Suppressor macrophage treated with lipopolysaccharide for 4 hours (primary cell): ENCODE results near the gene RASEF.

Experiments
- DNase-seq: peaks from one replicate; pipeline ENCODE4 v3.0.0-alpha.2; 2020

RASEF gene

DNA sequence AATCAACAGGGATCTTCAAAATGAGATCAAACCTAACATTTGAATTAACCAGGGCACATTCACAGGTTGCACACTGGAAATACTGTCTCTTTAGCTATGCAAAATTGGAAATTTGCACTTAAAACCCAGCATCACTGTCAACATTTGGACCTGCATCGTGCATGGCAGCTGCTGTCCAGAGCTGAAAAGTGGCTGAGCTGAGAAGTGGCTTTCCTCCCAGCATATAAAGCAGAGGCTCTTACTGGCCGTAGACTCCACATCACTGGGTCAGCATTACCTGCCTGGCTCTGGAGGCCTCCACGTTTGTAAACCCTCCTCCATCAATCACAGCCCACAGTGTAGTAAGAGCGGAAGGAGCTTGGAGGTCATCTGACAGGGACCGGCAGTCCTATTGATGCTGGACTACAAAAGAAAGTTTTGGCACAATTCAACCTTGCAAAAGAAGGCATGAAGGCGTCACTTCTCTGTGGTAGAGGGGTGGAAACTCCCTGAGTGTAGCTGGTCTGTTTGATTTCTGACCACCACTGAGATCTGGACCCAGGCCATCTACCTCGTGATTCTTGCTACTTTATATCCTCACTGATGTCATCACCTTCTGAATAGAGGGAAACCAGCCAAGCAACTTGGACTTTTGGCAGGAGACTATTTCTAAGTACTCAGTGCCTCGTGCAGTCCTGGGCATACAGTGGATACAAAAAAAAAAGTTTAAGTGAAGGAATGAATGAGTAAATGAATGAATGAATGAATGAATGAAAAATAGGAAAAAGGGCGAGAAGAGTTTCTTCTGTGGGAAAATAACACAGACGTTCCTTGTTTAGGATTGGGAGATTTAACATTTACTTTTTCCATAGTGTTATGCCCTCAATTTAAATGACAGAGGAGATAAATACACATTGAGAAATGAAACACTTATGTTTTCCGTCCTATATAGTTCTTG lies 14.8 kb downstream of the RASEF start:
- DNase-seq: no peak

DNA sequence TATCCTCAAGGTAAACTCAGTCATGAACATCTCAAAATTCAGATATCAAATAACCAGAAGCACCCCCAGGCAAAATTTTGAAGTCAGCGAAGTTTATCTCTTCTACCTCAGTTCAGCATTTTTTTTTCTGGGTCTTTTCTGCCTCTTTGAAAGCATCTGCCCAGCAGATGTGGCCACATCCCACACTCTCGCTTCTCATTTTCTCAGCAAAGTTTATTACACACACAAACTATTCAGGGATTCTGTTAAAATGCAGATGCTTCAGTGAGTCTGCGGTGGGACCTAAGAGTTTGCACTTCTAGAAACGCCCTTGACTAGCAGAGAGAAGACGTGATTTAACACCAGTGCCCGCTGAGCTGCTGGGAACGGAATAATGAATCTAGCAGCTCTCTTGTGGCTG lies 19.3 kb downstream of the RASEF start:
- DNase-seq: no peak

DNA sequence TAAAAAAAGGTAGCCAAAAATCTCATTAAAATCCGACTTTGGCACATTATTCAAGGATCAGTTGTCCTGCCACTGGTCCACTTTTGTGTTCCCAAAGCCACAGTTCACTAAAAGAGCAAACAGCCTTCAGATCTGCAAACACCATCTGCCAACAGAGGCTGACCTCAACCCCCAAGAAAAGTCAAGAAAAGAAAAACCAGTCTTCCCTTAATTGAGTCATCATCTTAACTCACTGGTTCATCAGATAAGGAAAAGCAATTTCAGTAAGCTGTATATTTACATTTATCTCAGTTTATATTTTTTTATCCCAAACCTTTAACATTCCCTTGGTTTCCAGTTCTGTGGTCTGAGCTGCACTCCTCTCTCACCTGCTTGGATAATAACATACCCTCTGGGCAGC lies 21.2 kb downstream of the RASEF start:
- DNase-seq: no peak

DNA sequence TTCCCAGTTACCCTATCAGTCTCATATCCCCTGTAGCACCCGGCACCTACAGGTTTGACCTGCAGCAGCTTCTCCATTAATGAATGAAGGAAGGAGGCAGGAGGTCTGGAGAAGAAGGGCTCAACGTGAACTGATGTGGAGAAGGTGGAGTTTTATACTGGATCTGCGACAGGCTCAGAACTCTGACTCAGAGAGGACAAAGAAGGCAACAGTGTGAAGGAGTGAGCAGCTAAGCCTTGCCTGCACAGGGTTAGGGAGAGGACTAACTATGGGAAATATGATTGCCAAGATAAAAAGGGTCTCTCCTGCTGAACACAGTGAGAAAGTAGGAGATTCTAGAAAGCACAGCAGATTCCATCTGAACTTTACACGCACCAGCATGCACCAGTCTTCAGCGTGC lies 23.6 kb downstream of the RASEF start:
- no peak for DNase-seq

DNA sequence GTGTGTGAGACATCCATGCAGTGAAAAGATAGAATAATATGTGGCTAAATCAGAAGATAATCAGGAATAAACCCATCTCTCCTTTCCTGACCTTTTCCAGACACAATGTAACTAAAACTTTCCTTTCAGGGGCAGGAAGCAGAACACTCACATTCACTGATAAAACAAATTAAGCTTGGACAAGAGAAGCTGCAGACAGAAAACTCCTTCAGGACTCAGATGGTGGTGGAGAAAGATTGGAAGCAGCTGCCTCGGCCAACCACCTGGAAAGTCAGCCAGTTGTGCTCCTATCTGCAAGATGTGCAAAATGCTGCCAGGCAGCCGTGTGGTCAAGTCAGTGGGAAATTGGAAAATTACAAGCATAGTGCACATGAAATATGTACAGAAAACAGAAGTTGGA lies 26.9 kb downstream of the RASEF start:
- DNase-seq: no peak

DNA sequence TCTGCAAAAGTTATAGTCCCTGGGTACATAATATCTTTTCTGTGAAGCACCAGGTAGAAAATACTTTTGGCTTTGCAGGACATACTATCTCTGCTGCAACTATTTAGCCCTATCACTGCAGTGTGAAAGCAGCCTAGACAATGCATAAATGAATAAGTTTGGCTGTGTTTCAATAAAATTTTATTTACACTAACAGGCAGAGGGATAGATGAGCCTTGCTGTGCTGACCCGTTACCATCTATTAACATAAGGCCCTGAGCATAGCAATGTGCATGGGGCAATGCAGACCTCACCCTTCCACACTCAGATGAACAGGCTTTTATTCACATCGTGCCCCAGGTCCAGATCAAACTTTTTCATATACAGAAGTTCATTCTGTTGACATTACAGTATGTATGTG lies 27.8 kb downstream of the RASEF start:
- DNase-seq: no peak

DNA sequence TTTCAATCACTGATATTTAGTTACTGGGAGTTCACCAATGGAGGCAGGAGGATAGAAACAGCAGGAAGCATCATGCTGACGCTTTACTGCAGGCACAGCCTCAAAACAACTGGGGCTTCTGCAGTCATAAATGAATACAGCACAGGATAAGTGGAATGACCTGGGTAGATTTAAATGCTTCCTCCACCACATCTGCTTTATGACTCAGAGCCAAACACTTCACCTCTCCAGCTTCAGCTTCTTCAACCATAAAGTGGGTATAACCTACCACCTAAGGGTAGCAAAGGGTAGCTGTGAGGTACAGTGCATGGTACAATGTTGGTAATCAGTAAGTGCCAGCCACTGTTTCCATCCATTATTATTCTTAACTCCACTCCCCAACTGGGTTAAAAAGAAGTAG lies 28.4 kb downstream of the RASEF start:
- DNase-seq: no peak

DNA sequence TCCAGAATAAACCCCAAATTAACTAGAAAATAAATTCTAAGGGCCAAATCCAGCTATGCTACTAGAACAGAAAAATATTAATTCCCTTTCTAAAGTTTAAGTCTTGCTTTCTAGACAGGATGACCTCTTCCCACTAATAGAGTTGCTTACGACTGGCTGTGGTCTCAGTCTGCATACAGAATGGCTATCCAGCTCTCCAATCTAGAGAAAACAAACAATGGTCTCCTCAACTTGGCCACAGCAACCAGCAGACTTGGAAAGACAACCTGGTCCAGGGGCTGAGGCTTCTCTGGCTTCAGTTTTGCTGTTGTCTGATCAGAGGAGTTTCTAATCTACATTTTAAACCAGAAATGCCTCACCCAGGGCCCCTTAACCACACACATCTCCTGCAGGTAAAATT lies 28.9 kb downstream of the RASEF start:
- no peak for DNase-seq

DNA sequence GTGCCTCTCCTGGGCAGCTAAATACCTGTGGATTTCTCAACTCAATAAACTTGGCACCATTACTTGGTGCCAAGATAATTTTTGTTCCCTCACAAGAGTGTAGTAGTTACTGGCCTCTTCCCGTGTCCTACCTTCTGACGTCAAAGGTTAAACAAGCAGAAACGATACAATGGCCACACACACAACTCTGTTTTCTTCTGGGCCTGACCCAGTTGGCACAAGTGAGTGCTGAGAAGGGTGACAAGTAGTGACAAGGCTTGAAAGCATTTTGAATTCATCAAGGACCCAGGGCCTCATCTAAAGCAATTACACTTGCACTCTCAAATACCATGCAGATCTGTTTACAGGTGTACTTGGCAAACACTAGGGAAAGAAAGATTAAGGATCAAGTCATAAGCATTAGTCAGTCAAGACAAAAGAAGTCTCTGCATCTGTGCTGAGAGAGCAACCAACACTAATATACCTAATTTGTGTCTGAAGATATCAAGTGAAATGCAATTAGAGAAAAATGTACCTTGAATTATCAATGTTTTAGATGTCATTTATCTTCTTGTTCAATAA lies 30.8 kb downstream of the RASEF start:
- no peak for DNase-seq

DNA sequence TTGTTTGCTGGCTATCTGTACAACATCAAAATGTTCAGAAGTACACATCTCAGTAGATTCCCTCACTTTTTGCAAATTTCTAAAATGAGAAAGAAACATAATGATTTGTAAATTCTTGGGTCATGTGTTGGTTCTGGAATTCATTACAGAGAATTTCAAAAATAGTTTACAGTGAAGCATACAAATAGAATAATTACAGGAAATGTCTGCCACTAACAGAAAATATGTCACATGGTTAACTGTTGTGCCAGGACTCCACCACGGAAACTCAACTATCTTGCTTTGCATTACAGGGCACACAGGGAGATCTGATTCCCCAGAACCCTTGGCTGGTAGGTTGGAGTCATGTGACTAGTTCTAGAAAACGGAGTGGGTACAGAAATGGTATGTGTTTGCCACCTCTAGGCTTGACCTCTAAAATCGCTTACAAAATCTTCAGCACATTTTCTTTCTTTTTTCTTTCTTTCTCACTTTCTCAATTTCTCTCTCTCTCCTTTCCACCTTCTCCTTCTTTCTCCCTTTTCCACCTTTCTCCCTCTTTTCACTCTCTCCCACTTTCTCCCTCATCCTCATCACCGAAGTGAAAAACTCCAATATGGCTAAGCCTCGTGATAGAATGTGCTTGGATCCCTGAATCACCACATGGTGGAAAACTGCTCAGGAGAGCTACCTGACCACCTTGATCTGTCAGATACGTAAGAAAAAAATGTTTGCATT lies 32.4 kb downstream of the RASEF start:
- no peak for DNase-seq

DNA sequence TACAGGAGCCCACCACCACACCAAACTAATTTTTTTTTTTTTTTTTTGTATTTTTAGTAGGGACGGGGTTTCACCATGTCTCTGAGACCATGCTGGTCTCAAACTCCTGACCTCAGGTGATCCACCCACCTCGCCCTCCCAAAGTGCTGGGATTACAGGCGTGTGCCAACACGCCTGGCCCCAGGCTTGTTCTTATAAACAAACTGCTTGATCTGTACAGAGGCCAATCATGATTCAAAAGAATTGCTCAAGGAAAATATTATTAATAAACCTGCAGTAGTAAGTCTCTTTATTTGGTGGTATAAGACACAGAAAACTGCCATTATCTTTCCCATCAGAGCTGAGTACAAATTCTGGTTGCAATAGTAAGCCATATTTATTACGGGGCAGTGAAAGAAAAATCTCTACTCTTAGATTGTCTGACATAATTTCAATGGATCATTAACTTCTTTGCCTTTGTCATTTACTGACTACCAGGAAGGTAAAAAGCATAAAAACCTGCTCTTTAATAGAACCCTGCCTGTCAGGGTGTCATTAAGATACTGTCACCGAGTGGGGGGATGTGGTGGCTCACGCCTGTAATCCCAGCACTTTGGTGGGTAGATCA lies 33.3 kb downstream of the RASEF start:
- no peak for DNase-seq

DNA sequence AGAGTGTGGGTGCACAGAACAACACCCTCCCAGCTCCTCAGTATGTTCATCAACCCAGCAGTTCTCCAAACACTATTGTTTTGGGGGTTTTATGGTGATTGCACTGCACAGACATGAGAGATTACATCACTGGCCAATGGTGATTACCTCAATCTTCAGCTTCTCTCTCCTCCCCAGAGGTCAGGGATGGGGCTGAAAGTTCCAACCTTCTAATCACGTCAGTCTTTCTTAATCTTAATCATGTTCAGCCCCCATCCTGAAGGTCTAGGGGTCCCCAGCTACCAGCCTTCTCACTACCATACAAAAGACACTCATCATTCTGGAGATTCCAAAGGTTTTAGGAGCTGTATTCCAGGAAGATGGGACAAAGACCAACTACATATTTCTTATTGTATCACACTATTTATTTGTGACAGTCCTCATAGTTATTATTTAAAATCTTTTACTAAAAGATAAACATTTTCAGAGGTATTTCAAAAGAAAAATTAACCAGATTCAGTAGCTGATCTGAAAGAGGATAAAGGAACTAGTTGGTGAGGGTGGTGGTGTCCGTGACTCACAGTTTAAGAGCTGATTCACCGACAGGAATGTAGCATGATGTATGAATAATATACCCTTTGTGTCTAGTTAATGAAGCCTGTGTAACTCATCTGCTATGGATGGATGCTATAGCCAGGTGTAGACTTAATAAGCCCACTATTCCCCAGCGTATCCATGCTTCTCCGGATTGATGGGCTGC lies 35.6 kb downstream of the RASEF start:
- no peak for DNase-seq

DNA sequence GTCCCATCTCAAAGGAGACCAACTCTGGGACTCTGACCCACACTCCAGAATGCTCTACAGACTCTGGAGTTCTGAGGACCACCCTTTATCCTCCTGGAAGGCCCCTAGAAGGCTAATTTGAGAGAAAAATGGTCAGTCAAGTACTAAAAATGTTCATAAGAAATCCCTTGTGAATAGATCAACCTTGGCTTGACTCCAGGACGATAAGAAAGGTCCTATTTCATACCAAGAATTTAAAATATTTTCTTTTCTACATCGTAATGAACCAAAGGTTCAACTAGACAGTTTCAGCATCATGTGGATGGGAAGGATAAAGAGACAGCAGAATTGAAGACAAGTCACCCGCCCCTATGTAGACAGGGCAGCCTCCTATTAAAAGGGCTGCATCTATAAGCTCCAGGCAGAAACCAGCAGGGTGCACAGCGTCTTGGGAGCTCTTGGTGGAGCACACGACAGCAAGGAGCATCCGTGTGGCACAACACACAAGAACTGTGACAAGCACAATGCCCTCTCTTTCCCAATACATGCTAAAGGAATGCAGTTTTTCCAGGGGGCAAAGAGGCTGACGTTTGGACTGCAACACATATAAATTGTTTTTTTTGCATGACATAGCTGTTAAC lies 38.3 kb downstream of the RASEF start:
- DNase-seq: no peak

DNA sequence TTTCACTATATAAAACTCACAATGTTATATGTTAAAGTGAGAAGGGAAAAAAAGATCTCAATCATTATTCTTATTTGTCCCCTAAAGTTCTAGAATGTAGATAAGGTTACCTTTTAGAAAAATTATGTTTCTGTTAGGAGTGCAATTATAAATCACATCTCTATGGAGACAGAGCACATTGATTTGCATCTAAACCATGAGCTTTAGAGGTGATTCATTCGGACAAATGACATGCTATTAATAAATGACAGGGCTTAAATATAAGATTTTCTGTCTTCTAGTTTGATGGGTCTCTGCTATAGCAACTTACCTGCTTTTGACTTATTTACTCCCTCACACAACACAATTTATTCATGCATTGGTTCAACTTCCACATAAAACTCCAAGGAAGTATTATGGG lies 39.8 kb downstream of the RASEF start:
- DNase-seq: no peak

DNA sequence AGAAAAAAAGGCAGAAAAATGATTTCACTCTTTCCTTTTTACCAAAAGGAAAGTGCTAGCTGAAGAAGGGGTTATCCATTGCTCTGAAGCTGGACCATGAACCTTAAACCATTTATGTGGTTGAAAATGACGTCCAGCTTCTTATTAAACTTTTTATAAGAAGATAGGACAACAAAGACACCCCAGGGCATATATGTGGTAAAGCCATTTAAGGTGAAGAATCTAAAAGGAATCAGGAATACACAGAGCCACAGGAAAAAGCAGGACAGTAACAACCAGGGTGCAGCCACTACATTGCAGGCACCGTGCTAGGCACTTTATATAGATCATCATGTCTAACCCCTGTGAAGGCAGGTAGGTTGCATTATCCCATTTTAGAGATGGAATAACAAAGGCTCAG lies 42.1 kb downstream of the RASEF start:
- DNase-seq: no peak

DNA sequence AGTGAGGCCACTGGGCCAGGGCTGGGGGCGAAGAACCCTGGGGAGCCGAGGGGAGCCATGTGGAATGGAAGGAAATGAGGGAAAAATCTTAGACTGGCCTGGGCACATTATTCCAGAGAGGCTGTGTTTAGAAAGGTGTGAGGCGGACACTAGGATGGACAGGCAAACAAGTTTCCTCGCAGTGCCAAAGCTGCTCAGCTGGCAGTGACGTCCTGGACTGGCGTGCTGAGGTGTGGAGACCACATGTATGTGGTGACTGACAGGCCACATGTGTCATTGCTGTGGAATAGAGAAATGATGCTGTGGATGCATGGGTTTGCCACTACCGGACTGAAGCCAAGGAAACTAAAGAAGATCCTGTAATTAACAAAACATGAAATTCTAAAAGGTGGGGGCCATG lies 42.6 kb downstream of the RASEF start:
- no peak for DNase-seq

DNA sequence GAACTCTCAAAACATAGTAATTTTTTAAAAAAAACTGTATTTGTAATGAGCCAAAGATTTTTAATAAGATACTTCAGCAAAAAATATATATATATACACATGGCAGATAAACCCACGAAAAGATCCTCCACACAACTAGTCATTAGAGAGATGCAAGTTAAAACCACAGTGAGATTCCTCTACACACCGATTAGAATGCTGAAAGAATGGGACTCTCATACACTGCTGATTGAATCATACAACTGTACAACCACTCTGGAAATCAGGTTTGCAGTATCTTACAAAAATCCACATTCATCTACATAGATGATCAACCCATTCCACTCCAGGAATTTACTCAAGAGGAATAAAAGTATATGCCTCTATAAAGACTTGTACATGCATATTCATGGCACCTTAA lies 43.7 kb downstream of the RASEF start:
- DNase-seq: no peak

DNA sequence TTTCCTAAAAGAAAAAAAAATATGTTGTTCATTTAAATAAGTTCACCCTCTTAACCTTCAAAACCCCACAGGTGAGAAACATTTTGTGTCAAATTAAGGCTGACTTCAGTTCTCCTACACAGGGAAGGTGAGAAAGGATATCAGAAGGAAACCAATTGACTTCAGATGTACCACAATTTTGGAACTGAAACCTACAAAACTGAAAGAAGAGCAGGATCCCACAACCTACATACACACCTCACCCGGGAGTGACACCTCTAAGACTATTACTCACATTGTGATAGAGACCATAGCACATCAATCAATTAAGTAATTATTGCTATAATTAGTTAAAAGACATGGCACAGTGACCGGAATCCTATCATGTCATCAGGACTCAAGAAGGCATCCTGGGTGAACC lies 47.0 kb downstream of the RASEF start:
- no peak for DNase-seq

DNA sequence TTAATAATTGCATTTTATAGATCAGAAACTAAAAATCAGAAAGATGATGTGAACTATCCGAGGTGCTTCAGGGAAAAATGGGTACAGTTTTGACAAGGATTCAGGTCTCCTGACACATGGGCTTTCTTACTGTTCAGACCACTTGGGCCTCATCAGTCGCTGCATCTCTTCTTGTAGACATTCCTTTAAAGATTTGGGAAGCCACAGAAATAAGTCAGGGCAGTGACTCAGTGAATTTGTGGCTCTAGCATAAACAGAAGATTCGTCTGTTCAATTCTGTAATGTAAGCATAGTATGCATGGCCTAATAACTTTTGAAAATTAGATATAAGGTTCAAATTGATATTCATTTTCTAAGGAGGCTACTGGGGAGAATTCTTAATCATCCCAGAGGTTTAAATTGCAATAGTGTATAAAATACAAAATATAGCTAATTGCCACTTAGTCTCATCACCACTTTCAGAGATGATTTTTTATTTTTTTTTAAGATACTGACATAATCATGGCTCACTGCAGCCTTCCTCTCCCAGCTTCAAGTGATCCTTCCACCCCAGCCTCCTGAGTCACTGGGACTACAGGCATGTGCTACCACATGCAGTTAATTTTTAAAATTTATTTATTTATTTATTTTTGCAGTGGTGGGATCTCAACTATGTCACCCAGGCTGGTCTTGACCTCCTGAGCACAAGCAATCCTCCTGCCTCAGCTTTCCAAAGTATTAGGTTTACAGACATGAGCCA lies 48.9 kb downstream of the RASEF start:
- no peak for DNase-seq

DNA sequence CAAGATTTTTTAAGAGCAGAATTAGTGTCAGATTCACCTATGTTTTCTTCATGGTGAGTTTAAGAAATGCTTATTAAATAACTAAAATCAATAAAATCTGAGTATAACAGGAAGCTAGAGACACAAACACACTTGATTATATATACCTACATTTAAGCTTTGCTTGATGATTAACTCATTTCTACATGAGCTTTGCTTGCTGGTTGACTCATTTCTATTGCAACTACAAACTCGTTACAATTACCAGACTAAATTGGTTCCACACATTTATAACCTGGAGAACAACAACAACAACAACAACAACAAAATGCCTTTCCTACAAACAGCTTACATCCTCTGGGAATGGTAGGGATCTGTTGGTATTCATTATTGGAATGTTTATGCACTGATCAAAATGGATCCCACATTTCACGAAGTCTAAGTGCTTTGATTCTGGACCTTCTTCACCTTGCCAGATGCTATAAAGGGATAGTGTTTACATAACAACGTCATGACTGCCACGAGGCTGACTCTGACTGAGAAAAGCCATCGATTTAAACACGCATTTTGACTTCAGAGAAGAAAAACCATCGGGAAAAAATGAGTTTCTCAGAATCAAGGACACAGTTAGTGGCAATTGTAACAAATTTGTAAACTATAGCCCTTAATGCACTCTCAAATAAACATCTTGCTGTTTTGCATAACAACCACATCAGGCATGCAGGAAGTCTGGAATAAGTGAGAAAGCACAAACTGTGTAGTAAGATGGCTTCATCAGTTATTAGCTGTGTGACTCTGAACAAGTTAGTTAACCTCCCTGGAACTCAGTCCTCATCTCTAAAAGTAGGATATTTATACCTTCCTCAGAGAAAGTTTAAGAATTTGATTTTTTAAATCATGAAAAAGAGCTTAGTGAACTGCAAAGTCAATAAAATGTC lies 49.8 kb downstream of the RASEF start:
- DNase-seq: no peak
